PC-3 (cell line): ENCODE data around the gene SLC15A1. TPM values are rescaled to one million over a fixed set of nuclear protein-coding genes. Genes with fewer than 3 reads are reported as not detected.

Source experiments
- ATAC-seq: fragments of 200-7000 bp; cut with Tn5 transposase; 2 replicates; pipeline ENCODE4 v1.9.1; 2020; ENCODE audit warnings: mild to moderate bottlenecking, moderate library complexity
- BruUV-seq: library from RNA; stranded (reverse); fragments of 400-500 nt; replicated peaks from 2 replicates; lab custom pipeline; 2021; lab: Mats Ljungman, UMichigan
- CTCF ChIA-PET: fragments of 300-600 bp; sonication (Branson Sonifier 250); formaldehyde crosslinking; loops from one replicate; lab custom pipeline; 2022; ENCODE audit warnings: antibody characterized with exemption; lab: Charles Lee
- POLR2A ChIA-PET: fragments of 300-600 bp; sonication (Branson Sonifier 250); formaldehyde crosslinking; loops from one replicate; lab custom pipeline; 2022; ENCODE audit warnings: antibody characterized with exemption; ENCODE audit not compliant: unreplicated experiment; lab: Charles Lee
- DNase-seq: peaks from one replicate; pipeline ENCODE4 v3.0.0-alpha.2; 2015
- H2AFZ ChIP-seq: fragments of 300-600 bp; sonication (generic); 2 replicates; pipeline ENCODE4 v1.6.0; 2016; ENCODE audit warnings: antibody characterized with exemption, low read length
- H3F3A ChIP-seq: fragments of 300-600 bp; sonication (generic); one replicate; pipeline ENCODE4 v1.6.0; 2017; ENCODE audit warnings: antibody characterized with exemption, low read length, control low read depth, mild to moderate bottlenecking; ENCODE audit not compliant: unreplicated experiment
- H3K27ac ChIP-seq: fragments of 300-600 bp; sonication (generic); 2 replicates; pipeline ENCODE4 v1.5.1; 2016; ENCODE audit warnings: mild to moderate bottlenecking, low read length
- H3K27me3 ChIP-seq: fragments of 300-600 bp; sonication (generic); 2 replicates; pipeline ENCODE4 v1.6.1; 2016; ENCODE audit warnings: low read length, mixed read lengths
- H3K36me3 ChIP-seq: fragments of 300-600 bp; sonication (generic); 2 replicates; pipeline ENCODE4 v1.6.1; 2016; ENCODE audit warnings: low read depth, mixed run types, low read length, mixed read lengths
- H3K4me1 ChIP-seq: fragments of 300-600 bp; sonication (generic); 2 replicates; pipeline ENCODE4 v1.5.1; 2016; ENCODE audit warnings: low read length; ENCODE audit not compliant: insufficient read depth
- H3K4me2 ChIP-seq: fragments of 300-600 bp; sonication (generic); 2 replicates; pipeline ENCODE4 v1.6.0; 2016; ENCODE audit warnings: low read length
- H3K4me3 ChIP-seq: fragments of 300-600 bp; sonication (generic); 2 replicates; pipeline ENCODE4 v1.5.1; 2016; ENCODE audit warnings: mild to moderate bottlenecking, low read length, mixed read lengths
- H3K79me2 ChIP-seq: fragments of 300-600 bp; sonication (generic); 2 replicates; pipeline ENCODE4 v1.6.1; 2017; ENCODE audit warnings: low read length, mixed read lengths
- H3K9ac ChIP-seq: fragments of 300-600 bp; sonication (generic); 2 replicates; pipeline ENCODE4 v1.6.0; 2016; ENCODE audit warnings: mild to moderate bottlenecking, low read length
- H3K9me2 ChIP-seq: fragments of 300-600 bp; sonication (generic); replicated peaks from 2 replicates; pipeline ENCODE4 v1.6.1; 2016; ENCODE audit warnings: mixed run types, low read length, mixed read lengths
- H3K9me3 ChIP-seq: fragments of 300-600 bp; sonication (generic); 2 replicates; pipeline ENCODE4 v1.6.1; 2016; ENCODE audit warnings: low read length, mixed read lengths
- H4K20me1 ChIP-seq: fragments of 300-600 bp; sonication (generic); 2 replicates; pipeline ENCODE4 v1.6.1; 2016; ENCODE audit warnings: low read length, mixed read lengths
- CTCF ChIP-seq: fragments of 300-600 bp; sonication (generic); conservative IDR thresholded peaks from 2 replicates; pipeline ENCODE4 v1.5.1; 2017; ENCODE audit warnings: antibody characterized with exemption, low read depth, mild to moderate bottlenecking, low read length
- EZH2 ChIP-seq: fragments of 300-600 bp; sonication (generic); IDR thresholded peaks from one replicate; pipeline ENCODE4 v1.6.1; 2017; ENCODE audit warnings: antibody characterized with exemption, mild to moderate bottlenecking, low read length; ENCODE audit not compliant: unreplicated experiment
- EZH2phosphoT487 ChIP-seq: fragments of 300-600 bp; sonication (generic); IDR thresholded peaks from 2 replicates; pipeline ENCODE4 v1.6.1; 2018; ENCODE audit warnings: mild to moderate bottlenecking, antibody characterized with exemption, low read length, borderline replicate concordance
- intact Hi-C: fragments of 100-400 bp; cut with micrococcal nuclease; formaldehyde crosslinking; loops from 2 replicates; pipeline ENCODE4 v1.9.0; 2023
- total RNA-seq: library from RNA; depleted of rRNA; stranded (reverse); fragments of >200 nt; gene quantifications from 2 replicates; pipeline ENCODE4 v1.2.3, GENCODE V29; 2014

The SLC15A1 gene
- total RNA-seq, 1 experiment from 2014 or later = 1.7 TPM

- no peaks in the 10 kb centered on the region for H3K9me3 ChIP-seq
- H4K20me1 ChIP-seq = no peaks in the 10 kb centered on the region
- no peaks in the 10 kb centered on the region for H3K27me3 ChIP-seq
- no peaks in the 10 kb centered on the region for H3K36me3 ChIP-seq
- H3K9me2 ChIP-seq = no peaks in the 10 kb centered on the region
- peaks cover 17% of the 10 kb centered on the region for H3K4me1 ChIP-seq
- H2AFZ ChIP-seq = no peak overlapping the region
- H3K9ac ChIP-seq = no peak overlapping the region
- intact Hi-C loops = no loop called here
- peak; percentile 83 for ATAC-seq
- H3K27ac ChIP-seq = peak overlapping the region; percentile 44
- peak; percentile 77 for DNase-seq
- ChIA-PET CTCF (interaction anchor here (0.6 kb wide), 1 partner anchor 67 kb away, joined by 3 read pairs; no protein-coding TSS in a partner anchor), POLR2A (no interaction called here)
- no peaks in the 10 kb centered on the region for H3K79me2 ChIP-seq
- peak overlapping the region; percentile 41; the same call in 1 of the 2 replicates for H3K4me2 ChIP-seq
- BruUV-seq = no TSS peak
- TF ChIP-seq EZH2 (no peak), EZH2phosphoT487 (no peak), CTCF (no peak)
- no peak overlapping the region for H3K4me3 ChIP-seq
- no peaks in the 10 kb centered on the region for H3F3A ChIP-seq
Measured at GRCh38 chr13:98721825-98722510, 30.5 kb downstream of the SLC15A1 start.

- no peak overlapping the region for H3K27ac ChIP-seq
- H3F3A ChIP-seq = no peaks in the 10 kb centered on the region
- H3K9me2 ChIP-seq = no peaks in the 10 kb centered on the region
- no TSS peak for BruUV-seq
- ChIA-PET CTCF (no interaction called here), POLR2A (interaction anchor here (0.7 kb wide), 1 partner anchor 52 kb away, joined by 3 read pairs; no protein-coding TSS in a partner anchor)
- no peak overlapping the region for H3K4me3 ChIP-seq
- H3K27me3 ChIP-seq = no peaks in the 10 kb centered on the region
- no peak for DNase-seq
- H3K9me3 ChIP-seq = no peaks in the 10 kb centered on the region
- H3K4me1 ChIP-seq = peaks cover 17% of the 10 kb centered on the region
- TF ChIP-seq CTCF (no peak), EZH2phosphoT487 (no peak), EZH2 (no peak)
- H4K20me1 ChIP-seq = no peaks in the 10 kb centered on the region
- no peak overlapping the region for H3K9ac ChIP-seq
- ATAC-seq = no peak
- H2AFZ ChIP-seq = no peak overlapping the region
- H3K4me2 ChIP-seq = no peak overlapping the region
- H3K79me2 ChIP-seq = no peaks in the 10 kb centered on the region
- H3K36me3 ChIP-seq = no peaks in the 10 kb centered on the region
- intact Hi-C loops = no loop called here
Measured at GRCh38 chr13:98719527-98720250, 32.8 kb downstream of the SLC15A1 start.

GRCh38 chr13:98717891-98718290 is 34.6 kb downstream of the SLC15A1 start:
- DNase-seq = no peak
- Histone ChIP-seq H3K36me3 (no peaks in the 10 kb centered on the region), H3K9ac (no peak overlapping the region), H3K4me1 (peaks cover 16% of the 10 kb centered on the region), H3K79me2 (no peaks in the 10 kb centered on the region), H3K27ac (no peak overlapping the region), H3K4me3 (no peak overlapping the region), H3K9me3 (no peaks in the 10 kb centered on the region), H3K4me2 (no peak overlapping the region), H3K9me2 (no peaks in the 10 kb centered on the region), H3F3A (no peaks in the 10 kb centered on the region), H2AFZ (no peak overlapping the region), H4K20me1 (no peaks in the 10 kb centered on the region), H3K27me3 (no peaks in the 10 kb centered on the region)
- CTCF ChIA-PET = no interaction called here
- POLR2A ChIA-PET = no interaction called here
- no peak for ATAC-seq
- TF ChIP-seq EZH2phosphoT487 (no peak), CTCF (no peak), EZH2 (no peak)
- intact Hi-C loops = no loop called here
- no TSS peak for BruUV-seq
